Mammary epithelial cell (primary cell): ENCODE data around the gene FBXW9.

ENCODE experiments used
- EZH2 ChIP-seq: IDR thresholded peaks from 2 replicates; pipeline ENCODE4 v1.6.1; 2012; ENCODE audit warnings: low read length, inconsistent platforms, borderline replicate concordance
- TF ChIP-seq, protein P1 (sequence below), 2 donors: IDR thresholded peaks in 1 of 2; conservative IDR thresholded peaks in 1 of 2; 2 replicates each; pipeline ENCODE4 v1.5.1; 2011 to 2012; ENCODE audit warnings: inconsistent platforms in 2 of 2, low read length in 2 of 2, mild to moderate bottlenecking in 2 of 2, control low read depth in 1 of 2, low read depth in 1 of 2; ENCODE audit not compliant: insufficient read depth in 1 of 2; ENCODE audit errors: extremely low read depth in 1 of 2

DNA sequence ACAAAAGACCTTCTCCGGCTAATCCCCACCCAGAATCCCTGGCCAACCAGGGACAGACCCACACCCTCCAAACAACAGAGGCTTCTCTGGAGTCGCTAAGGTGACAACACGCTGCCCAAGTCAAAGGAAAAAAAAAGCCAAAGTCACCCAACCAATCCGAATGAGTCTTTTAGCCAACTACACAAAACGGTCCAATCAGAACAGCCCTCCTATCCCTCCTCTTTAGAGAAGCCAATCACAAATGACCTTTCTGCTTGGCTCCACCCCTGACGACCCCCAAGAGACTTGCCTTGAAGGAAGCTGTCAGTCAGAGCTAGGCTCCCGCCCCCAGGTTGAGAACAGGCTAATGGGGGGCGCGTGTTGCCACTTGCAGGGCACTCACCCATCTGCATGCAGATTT is 6.6 kb upstream of the FBXW9 start:
- TF ChIP-seq, protein P1, sequence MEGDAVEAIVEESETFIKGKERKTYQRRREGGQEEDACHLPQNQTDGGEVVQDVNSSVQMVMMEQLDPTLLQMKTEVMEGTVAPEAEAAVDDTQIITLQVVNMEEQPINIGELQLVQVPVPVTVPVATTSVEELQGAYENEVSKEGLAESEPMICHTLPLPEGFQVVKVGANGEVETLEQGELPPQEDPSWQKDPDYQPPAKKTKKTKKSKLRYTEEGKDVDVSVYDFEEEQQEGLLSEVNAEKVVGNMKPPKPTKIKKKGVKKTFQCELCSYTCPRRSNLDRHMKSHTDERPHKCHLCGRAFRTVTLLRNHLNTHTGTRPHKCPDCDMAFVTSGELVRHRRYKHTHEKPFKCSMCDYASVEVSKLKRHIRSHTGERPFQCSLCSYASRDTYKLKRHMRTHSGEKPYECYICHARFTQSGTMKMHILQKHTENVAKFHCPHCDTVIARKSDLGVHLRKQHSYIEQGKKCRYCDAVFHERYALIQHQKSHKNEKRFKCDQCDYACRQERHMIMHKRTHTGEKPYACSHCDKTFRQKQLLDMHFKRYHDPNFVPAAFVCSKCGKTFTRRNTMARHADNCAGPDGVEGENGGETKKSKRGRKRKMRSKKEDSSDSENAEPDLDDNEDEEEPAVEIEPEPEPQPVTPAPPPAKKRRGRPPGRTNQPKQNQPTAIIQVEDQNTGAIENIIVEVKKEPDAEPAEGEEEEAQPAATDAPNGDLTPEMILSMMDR (conservative IDR thresholded peaks at IDR 0.05 in 1 of 2, IDR thresholded peaks at IDR 0.05 in 1 of 2; ENCODE audit: extremely low read depth in 1 of 2, insufficient read depth in 1 of 2, low read depth in 1 of 2, low read length in 2 of 2), result no peak
- TF ChIP-seq EZH2, result no peak
